Measurements from ENCODE around the gene AP4S1.

The AP4S1 gene

GRCh38 chr14:31068235-31068634 lies 42.8 kb downstream of the AP4S1 start:
- Histone ChIP-seq H3K36me3 (ENCODE audit: low read depth) (no peaks in the 10 kb centered on the region), H3K9me3 (ENCODE audit: severe bottlenecking) (no peaks in the 10 kb centered on the region), H3K27me3 (ENCODE audit: insufficient read depth, poor library complexity, severe bottlenecking) (no peaks in the 10 kb centered on the region), H3K27ac (ENCODE audit: poor library complexity, severe bottlenecking) (no peak overlapping the region), H3K4me1 (ENCODE audit: insufficient read depth, poor library complexity, severe bottlenecking) (peaks cover 11% of the 10 kb centered on the region), H3K4me3 (ENCODE audit: severe bottlenecking) (no peak overlapping the region)
- ATAC-seq (ENCODE audit: low read depth), result no peak
- no peak for TF ChIP-seq CTCF (IDR thresholded peaks at IDR 0.05; ENCODE audit: poor library complexity, severe bottlenecking)
- no peak for DNase-seq (ENCODE audit: low spot score)

- H3K4me3 ChIP-seq (ENCODE audit: severe bottlenecking), result no peak overlapping the region
- H3K4me1 ChIP-seq (ENCODE audit: insufficient read depth, poor library complexity, severe bottlenecking), result peaks cover 11% of the 10 kb centered on the region
- DNase-seq (ENCODE audit: low spot score), result no peak
Measured at GRCh38 chr14:31069343-31069742, 43.9 kb downstream of the AP4S1 start.

GRCh38 chr14:31070431-31070830 lies 45.0 kb downstream of the AP4S1 start:
- no peak for DNase-seq (ENCODE audit: low spot score)
- peak; percentile 95 for ATAC-seq (ENCODE audit: low read depth)
- no peak overlapping the region for H3K4me3 ChIP-seq (ENCODE audit: severe bottlenecking)
- no peak for TF ChIP-seq CTCF (IDR thresholded peaks at IDR 0.05; ENCODE audit: poor library complexity, severe bottlenecking)
- H3K36me3 ChIP-seq (ENCODE audit: low read depth), result no peaks in the 10 kb centered on the region
- H3K4me1 ChIP-seq (ENCODE audit: insufficient read depth, poor library complexity, severe bottlenecking), result peaks cover 11% of the 10 kb centered on the region
- peak overlapping the region; percentile 52 for H3K27ac ChIP-seq (ENCODE audit: poor library complexity, severe bottlenecking)
- H3K27me3 ChIP-seq (ENCODE audit: insufficient read depth, poor library complexity, severe bottlenecking), result no peaks in the 10 kb centered on the region
- no peaks in the 10 kb centered on the region for H3K9me3 ChIP-seq (ENCODE audit: severe bottlenecking)

More at GRCh38 chr14:31069343-31069742, 43.9 kb downstream of the AP4S1 start:
- no peak for ATAC-seq (ENCODE audit: low read depth)
- Histone ChIP-seq H3K27me3 (ENCODE audit: insufficient read depth, poor library complexity, severe bottlenecking) (no peaks in the 10 kb centered on the region), H3K36me3 (ENCODE audit: low read depth) (no peaks in the 10 kb centered on the region), H3K9me3 (ENCODE audit: severe bottlenecking) (no peaks in the 10 kb centered on the region), H3K27ac (ENCODE audit: poor library complexity, severe bottlenecking) (no peak overlapping the region)
- TF ChIP-seq CTCF (IDR thresholded peaks at IDR 0.05; ENCODE audit: poor library complexity, severe bottlenecking), result no peak

GRCh38 chr14:31071151-31071550 lies 45.7 kb downstream of the AP4S1 start:
- Histone ChIP-seq H3K27me3 (ENCODE audit: insufficient read depth, poor library complexity, severe bottlenecking) (no peaks in the 10 kb centered on the region), H3K4me3 (ENCODE audit: severe bottlenecking) (no peak overlapping the region), H3K4me1 (ENCODE audit: insufficient read depth, poor library complexity, severe bottlenecking) (peaks cover 11% of the 10 kb centered on the region), H3K9me3 (ENCODE audit: severe bottlenecking) (no peaks in the 10 kb centered on the region), H3K27ac (ENCODE audit: poor library complexity, severe bottlenecking) (peak overlapping the region; percentile 52), H3K36me3 (ENCODE audit: low read depth) (no peaks in the 10 kb centered on the region)
- ATAC-seq (ENCODE audit: low read depth) (no peak), DNase-seq (ENCODE audit: low spot score) (no peak)
- no peak for TF ChIP-seq CTCF (IDR thresholded peaks at IDR 0.05; ENCODE audit: poor library complexity, severe bottlenecking)

- H3K4me3 ChIP-seq (ENCODE audit: severe bottlenecking), result no peak overlapping the region
- no peaks in the 10 kb centered on the region for H3K27me3 ChIP-seq (ENCODE audit: insufficient read depth, poor library complexity, severe bottlenecking)
- H3K27ac ChIP-seq (ENCODE audit: poor library complexity, severe bottlenecking), result no peak overlapping the region
- ATAC-seq (ENCODE audit: low read depth) (no peak), DNase-seq (ENCODE audit: low spot score) (no peak)
- TF ChIP-seq CTCF (IDR thresholded peaks at IDR 0.05; ENCODE audit: poor library complexity, severe bottlenecking), result no peak
- no peaks in the 10 kb centered on the region for H3K36me3 ChIP-seq (ENCODE audit: low read depth)
- peaks cover 17% of the 10 kb centered on the region for H3K4me1 ChIP-seq (ENCODE audit: insufficient read depth, poor library complexity, severe bottlenecking)
- no peaks in the 10 kb centered on the region for H3K9me3 ChIP-seq (ENCODE audit: severe bottlenecking)
Measured at GRCh38 chr14:31075144-31075543, 49.7 kb downstream of the AP4S1 start.

All from RWPE2 (cell line).